ENCODE results near the gene KIAA0232.

The KIAA0232 gene

DNA sequence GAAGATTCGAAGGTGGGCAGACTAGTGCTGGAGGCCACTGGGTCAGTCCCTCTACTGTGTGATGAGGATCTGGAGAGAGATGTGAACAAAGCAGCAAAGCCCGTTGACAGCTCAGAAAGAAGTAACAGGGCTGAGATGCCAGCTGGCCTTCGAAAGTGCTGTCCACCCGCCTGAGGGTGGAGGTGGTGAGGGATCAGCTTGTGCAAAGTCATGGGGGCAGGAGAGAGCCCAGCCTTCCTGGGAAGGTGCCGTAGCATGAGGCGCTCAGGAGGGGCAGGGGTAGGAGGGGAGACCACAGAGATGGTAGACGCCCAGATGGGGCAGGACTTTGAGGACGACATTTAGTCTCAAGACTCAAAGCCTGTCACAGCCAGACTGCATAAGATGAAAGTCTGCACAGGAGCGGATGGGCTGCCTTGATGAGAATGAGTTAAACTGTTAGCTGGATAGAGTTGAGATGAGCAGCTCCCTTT, 146.8 kb downstream of the KIAA0232 start:
- H3K79me2 ChIP-seq (ENCODE audit: insufficient read depth, low read length), result peaks cover 61% of the 10 kb centered on the region
- TF ChIP-seq, protein P1, sequence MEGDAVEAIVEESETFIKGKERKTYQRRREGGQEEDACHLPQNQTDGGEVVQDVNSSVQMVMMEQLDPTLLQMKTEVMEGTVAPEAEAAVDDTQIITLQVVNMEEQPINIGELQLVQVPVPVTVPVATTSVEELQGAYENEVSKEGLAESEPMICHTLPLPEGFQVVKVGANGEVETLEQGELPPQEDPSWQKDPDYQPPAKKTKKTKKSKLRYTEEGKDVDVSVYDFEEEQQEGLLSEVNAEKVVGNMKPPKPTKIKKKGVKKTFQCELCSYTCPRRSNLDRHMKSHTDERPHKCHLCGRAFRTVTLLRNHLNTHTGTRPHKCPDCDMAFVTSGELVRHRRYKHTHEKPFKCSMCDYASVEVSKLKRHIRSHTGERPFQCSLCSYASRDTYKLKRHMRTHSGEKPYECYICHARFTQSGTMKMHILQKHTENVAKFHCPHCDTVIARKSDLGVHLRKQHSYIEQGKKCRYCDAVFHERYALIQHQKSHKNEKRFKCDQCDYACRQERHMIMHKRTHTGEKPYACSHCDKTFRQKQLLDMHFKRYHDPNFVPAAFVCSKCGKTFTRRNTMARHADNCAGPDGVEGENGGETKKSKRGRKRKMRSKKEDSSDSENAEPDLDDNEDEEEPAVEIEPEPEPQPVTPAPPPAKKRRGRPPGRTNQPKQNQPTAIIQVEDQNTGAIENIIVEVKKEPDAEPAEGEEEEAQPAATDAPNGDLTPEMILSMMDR (IDR thresholded peaks at IDR 0.05; ENCODE audit: borderline replicate concordance, extremely low read depth, low read length, poor library complexity, severe bottlenecking), result no peak
- no peak for TF ChIP-seq EZH2 (IDR thresholded peaks at IDR 0.05; ENCODE audit: borderline replicate concordance, low read depth, low read length, severe bottlenecking)
- no peaks in the 10 kb centered on the region for H3K9me3 ChIP-seq (ENCODE audit: insufficient read depth, low read length, severe bottlenecking)
- no peak overlapping the region for H3K4me2 ChIP-seq (ENCODE audit: insufficient read depth, low read length)
- no peaks in the 10 kb centered on the region for H3K4me1 ChIP-seq (ENCODE audit: insufficient read depth, low read length)
- no peak overlapping the region for H3K9ac ChIP-seq (ENCODE audit: low read depth, low read length)
- H3K27ac ChIP-seq (ENCODE audit: low read length), result no peak overlapping the region
- peaks cover 54% of the 10 kb centered on the region for H4K20me1 ChIP-seq (ENCODE audit: insufficient read depth, low read length)
- H3K4me3 ChIP-seq (ENCODE audit: low read depth in 1 of 2, low read length in 2 of 2), result no peak overlapping the region
- no peak overlapping the region for H2AFZ ChIP-seq (ENCODE audit: low read depth, low read length)
- no peaks in the 10 kb centered on the region for H3K27me3 ChIP-seq (ENCODE audit: insufficient read depth, low read length, poor library complexity)
- DNase-seq (no peak), ATAC-seq (ENCODE audit: insufficient read depth, low read depth) (no peak)
- peaks cover 40% of the 10 kb centered on the region for H3K36me3 ChIP-seq (ENCODE audit: insufficient read depth, low read length)

DNA sequence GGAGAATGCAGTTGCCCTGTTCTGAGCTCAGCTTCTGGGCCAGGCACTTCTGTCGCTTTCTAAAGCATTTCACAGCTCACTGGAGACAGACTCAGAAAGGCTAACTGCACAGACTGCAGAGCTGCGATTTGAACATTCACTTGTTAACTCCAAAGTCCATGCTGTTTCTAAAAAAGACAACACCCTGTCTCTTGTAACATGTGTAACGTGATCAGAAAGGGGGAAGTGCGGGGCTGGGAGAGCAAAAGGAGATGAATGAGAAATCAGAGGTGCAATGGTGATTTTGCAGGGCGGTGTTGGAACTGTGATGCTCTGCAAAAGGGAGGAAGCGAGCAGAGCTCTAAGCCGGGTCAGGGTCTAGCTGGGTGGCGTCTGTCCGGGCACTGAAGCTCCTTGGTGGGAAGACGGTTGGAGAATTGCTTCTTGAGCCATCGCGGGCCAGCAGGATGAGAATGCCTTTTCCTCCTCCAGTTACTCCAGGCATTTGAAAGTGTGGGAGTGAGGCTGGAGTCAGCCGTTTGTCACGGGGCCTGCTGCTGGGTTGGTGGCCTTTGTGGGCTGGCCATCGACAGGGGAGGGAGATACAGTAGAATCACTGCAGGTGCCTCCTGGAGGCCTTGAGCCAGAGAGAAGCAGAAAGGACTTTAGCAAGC, 147.4 kb downstream of the KIAA0232 start:
- H2AFZ ChIP-seq (ENCODE audit: low read depth, low read length), result no peak overlapping the region
- no peak for ATAC-seq (ENCODE audit: insufficient read depth, low read depth)
- no peak overlapping the region for H3K9ac ChIP-seq (ENCODE audit: low read depth, low read length)
- H3K4me2 ChIP-seq (ENCODE audit: insufficient read depth, low read length), result no peak overlapping the region
- H3K4me3 ChIP-seq (ENCODE audit: low read depth in 1 of 2, low read length in 2 of 2), result no peak overlapping the region
- no peak for DNase-seq
- H3K9me3 ChIP-seq (ENCODE audit: insufficient read depth, low read length, severe bottlenecking), result no peaks in the 10 kb centered on the region
- no peak overlapping the region for H3K27ac ChIP-seq (ENCODE audit: low read length)
- H3K36me3 ChIP-seq (ENCODE audit: insufficient read depth, low read length), result peaks cover 34% of the 10 kb centered on the region
- H3K79me2 ChIP-seq (ENCODE audit: insufficient read depth, low read length), result peaks cover 63% of the 10 kb centered on the region
- no peaks in the 10 kb centered on the region for H3K4me1 ChIP-seq (ENCODE audit: insufficient read depth, low read length)
- TF ChIP-seq, protein P1 (IDR thresholded peaks at IDR 0.05; ENCODE audit: borderline replicate concordance, extremely low read depth, low read length, poor library complexity, severe bottlenecking), result no peak
- TF ChIP-seq EZH2 (IDR thresholded peaks at IDR 0.05; ENCODE audit: borderline replicate concordance, low read depth, low read length, severe bottlenecking), result no peak
- peaks cover 51% of the 10 kb centered on the region for H4K20me1 ChIP-seq (ENCODE audit: insufficient read depth, low read length)
- H3K27me3 ChIP-seq (ENCODE audit: insufficient read depth, low read length, poor library complexity), result no peaks in the 10 kb centered on the region

DNA sequence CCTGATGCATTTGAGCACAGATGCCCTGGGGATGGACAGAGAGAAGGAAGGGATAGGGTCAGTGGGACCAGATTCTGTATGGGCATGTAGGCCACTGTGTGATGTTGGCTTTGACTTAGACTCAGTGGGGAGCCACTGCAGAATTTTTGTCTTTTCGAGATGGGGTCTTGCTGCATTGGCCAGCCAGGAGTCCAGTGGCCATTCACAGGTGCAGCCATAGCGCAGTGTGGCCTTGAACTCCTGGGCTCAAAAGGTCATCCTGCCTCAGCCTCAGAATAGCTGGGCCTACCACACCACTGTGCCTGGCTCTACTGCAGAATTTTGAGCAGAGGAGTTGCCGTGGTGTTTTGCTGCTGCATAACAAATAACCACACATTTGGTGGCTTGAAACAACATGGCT, 149.9 kb downstream of the KIAA0232 start:
- Histone ChIP-seq H3K9ac (ENCODE audit: low read depth, low read length) (no peak overlapping the region), H3K79me2 (ENCODE audit: insufficient read depth, low read length) (peaks cover 45% of the 10 kb centered on the region), H3K27me3 (ENCODE audit: insufficient read depth, low read length, poor library complexity) (no peaks in the 10 kb centered on the region), H3K4me3 (ENCODE audit: low read depth in 1 of 2, low read length in 2 of 2) (no peak overlapping the region), H2AFZ (ENCODE audit: low read depth, low read length) (no peak overlapping the region), H3K4me1 (ENCODE audit: insufficient read depth, low read length) (no peaks in the 10 kb centered on the region), H3K4me2 (ENCODE audit: insufficient read depth, low read length) (no peak overlapping the region), H3K9me3 (ENCODE audit: insufficient read depth, low read length, severe bottlenecking) (no peaks in the 10 kb centered on the region), H3K36me3 (ENCODE audit: insufficient read depth, low read length) (peaks cover 23% of the 10 kb centered on the region; the same call in 1 of the 2 replicates), H4K20me1 (ENCODE audit: insufficient read depth, low read length) (peaks cover 38% of the 10 kb centered on the region), H3K27ac (ENCODE audit: low read length) (no peak overlapping the region)
- TF ChIP-seq, protein P1 (IDR thresholded peaks at IDR 0.05; ENCODE audit: borderline replicate concordance, extremely low read depth, low read length, poor library complexity, severe bottlenecking), result no peak
- no peak for TF ChIP-seq EZH2 (IDR thresholded peaks at IDR 0.05; ENCODE audit: borderline replicate concordance, low read depth, low read length, severe bottlenecking)
- ATAC-seq (ENCODE audit: insufficient read depth, low read depth) (no peak), DNase-seq (no peak)
